Esophagus muscularis mucosa (tissue), 4 donors: Measurements from ENCODE around the gene RPRD1B. TPM values are rescaled to one million over a fixed set of nuclear protein-coding genes. Genes with fewer than 3 reads are reported as not detected.

ENCODE experiments used
- DNase-seq: peaks from one replicate; pipeline ENCODE4 v3.0.0-alpha.2; 2017; ENCODE audit errors: extremely low spot score
- H3K27ac ChIP-seq, 4 donors: fragments of 200-600 bp; sonication (generic); replicated peaks in 1 of 4; 1 replicate in 3 of 4; 2 replicates in 1 of 4; pipeline ENCODE4 v1.5.1; 2016 to 2019; ENCODE audit warnings: mild to moderate bottlenecking in 1 of 4
- H3K27me3 ChIP-seq, 4 donors: fragments of 200-600 bp; sonication (generic); one replicate each; pipeline versions ENCODE4 v1.5.1 to v1.6.0; 2016 to 2019
- H3K36me3 ChIP-seq, 4 donors: fragments of 200-600 bp; sonication (generic); one replicate each; pipeline ENCODE4 v1.5.1; 2016 to 2019
- H3K4me1 ChIP-seq, 4 donors: fragments of 200-600 bp; sonication (generic); one replicate each; pipeline ENCODE4 v1.5.1; 2016 to 2019
- H3K4me3 ChIP-seq, 4 donors: fragments of 200-600 bp; sonication (generic); 1 replicate in 2 of 4; 2 replicates in 2 of 4; pipeline ENCODE4 v1.5.1; 2016 to 2019; ENCODE audit warnings: mild to moderate bottlenecking in 4 of 4, moderate library complexity in 1 of 4
- H3K9me3 ChIP-seq, 4 donors: fragments of 200-600 bp; sonication (generic); 1 replicate in 3 of 4; 2 replicates in 1 of 4; pipeline ENCODE4 v1.5.1; 2016 to 2019
- EP300 ChIP-seq: sonication (generic); formaldehyde crosslinking; IDR thresholded peaks from one replicate; pipeline ENCODE4 v1.6.1; 2017; ENCODE audit warnings: antibody characterized with exemption
- POLR2A ChIP-seq: fragments of 450-650 bp; IDR thresholded peaks from one replicate; pipeline ENCODE4 v1.6.1; 2017; ENCODE audit warnings: antibody characterized with exemption, moderate library complexity, mild to moderate bottlenecking, low read depth
- POLR2AphosphoS5 ChIP-seq, 2 donors: sonication (generic); formaldehyde crosslinking; IDR thresholded peaks; one replicate each; pipeline ENCODE4 v1.6.1; 2017; ENCODE audit warnings: antibody characterized with exemption in 2 of 2
- WGBS: methylation state at CpG from one replicate; pipeline ENCODE4 v1.1.5; 2018; 5-methylcytosine and 5-hydroxymethylcytosine counted together
- intact Hi-C: fragments of 100-400 bp; cut with DNase I; formaldehyde crosslinking; loops from one replicate; pipeline ENCODE4 v1.15.1; 2023
- total RNA-seq, 4 donors: library from RNA; depleted of rRNA; stranded (reverse); fragments of >200 nt; gene quantifications; one replicate each; pipeline versions ENCODE4 v1.1.0 to v1.2.1, GENCODE V29; 2016
- TF ChIP-seq, protein P1 (sequence below), 3 experiments: fragments of 200-600 bp in 2 of 3; fragments of 450-650 bp in 1 of 3; sonication (generic) in 2 of 3; IDR thresholded peaks; one replicate each; pipeline ENCODE4 v1.5.1; 2017 to 2019; ENCODE audit warnings: antibody characterized with exemption in 3 of 3, mild to moderate bottlenecking in 2 of 3, moderate library complexity in 1 of 3

The RPRD1B gene
- total RNA-seq, 4 donors from 2014 or later = 26.7 to 39.5 (median 33.8) TPM

DNA sequence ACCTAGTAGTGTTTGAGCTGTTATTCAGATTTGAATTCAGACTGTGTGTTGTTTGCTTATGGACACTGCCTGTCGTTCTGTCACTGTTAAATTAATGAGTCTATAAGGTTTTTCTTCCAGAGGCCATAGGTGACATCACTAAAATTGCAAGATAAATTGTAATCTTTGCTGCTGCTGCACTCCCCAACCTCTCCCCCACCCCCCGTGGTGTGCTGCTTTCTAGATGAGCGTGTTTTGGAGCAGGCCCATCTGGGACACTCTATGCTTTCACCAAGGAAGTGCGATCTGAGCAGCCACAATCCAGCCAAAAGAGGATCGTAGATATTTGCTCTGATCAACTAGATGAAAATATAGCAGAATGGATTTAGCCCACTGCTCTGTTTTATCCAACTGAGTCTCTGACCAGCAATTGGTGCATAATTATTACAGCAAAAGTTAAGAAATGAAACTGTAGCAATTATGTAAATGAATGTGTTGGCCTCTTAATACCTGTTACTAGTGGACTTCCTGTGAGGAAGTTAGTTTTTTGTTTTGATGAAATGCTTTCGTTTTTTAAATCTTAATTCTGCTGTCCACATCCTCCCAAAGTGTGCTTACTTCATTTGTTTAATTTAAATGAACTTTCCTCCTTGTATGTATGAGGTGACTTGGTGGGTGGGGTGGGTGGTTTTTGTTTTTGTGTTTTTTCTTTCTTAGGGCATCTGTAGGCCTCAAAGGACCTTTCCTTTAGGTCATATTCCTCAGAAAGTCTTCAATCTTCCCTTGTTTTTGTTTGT lies 58.1 kb downstream of the RPRD1B start:
- H3K36me3 ChIP-seq = peaks cover 0 to 42% (median 24%) of the 10 kb centered on the region in 4 donors
- no peaks in the 10 kb centered on the region for H3K27me3 ChIP-seq
- WGBS = 27% methylated on average over 6 of the region's 6 CpGs
- TF ChIP-seq, protein P1, sequence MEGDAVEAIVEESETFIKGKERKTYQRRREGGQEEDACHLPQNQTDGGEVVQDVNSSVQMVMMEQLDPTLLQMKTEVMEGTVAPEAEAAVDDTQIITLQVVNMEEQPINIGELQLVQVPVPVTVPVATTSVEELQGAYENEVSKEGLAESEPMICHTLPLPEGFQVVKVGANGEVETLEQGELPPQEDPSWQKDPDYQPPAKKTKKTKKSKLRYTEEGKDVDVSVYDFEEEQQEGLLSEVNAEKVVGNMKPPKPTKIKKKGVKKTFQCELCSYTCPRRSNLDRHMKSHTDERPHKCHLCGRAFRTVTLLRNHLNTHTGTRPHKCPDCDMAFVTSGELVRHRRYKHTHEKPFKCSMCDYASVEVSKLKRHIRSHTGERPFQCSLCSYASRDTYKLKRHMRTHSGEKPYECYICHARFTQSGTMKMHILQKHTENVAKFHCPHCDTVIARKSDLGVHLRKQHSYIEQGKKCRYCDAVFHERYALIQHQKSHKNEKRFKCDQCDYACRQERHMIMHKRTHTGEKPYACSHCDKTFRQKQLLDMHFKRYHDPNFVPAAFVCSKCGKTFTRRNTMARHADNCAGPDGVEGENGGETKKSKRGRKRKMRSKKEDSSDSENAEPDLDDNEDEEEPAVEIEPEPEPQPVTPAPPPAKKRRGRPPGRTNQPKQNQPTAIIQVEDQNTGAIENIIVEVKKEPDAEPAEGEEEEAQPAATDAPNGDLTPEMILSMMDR (IDR thresholded peaks at IDR 0.05) = no peak
- no peak for TF ChIP-seq EP300
- TF ChIP-seq POLR2AphosphoS5 (IDR thresholded peaks at IDR 0.05) = no peak
- TF ChIP-seq POLR2A = no peak
- intact Hi-C loops = no loop called here
- no peak overlapping the region for H3K4me3 ChIP-seq
- peak; percentile 91 for DNase-seq
- peak overlapping the region; percentile 86 to 90 (median 87) for H3K27ac ChIP-seq
- H3K9me3 ChIP-seq = no peaks in the 10 kb centered on the region
- H3K4me1 ChIP-seq = peaks cover 48 to 87% (median 83%) of the 10 kb centered on the region in 4 donors

DNA sequence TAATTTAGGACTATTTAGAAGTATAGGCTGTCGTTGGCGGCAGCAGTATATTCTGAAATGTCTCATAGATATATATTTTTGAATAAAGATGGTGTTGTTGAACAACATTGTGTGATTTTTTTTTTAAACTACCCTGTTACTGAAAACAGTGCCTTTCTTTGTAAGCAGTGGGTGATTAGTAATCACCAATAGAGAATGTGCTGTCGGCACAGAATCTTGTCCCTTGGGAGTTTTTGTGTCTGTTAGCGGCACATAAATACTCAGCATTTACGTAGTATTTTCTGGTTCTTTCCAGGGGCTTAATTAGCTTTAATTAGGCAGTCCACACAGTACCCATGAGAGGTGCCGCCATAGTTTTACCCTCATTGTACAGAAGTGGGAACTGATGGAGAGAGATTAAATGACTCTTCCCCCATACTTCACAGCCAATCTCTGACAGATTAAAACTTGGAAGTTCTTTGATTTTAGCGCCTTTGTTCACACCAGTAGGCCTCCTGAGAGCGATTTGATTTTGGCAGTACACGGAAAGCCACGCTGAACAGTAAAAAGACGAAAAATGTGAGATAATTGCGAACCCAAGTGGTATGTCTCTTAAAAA lies 58.8 kb downstream of the RPRD1B start:
- TF ChIP-seq EP300 = no peak
- TF ChIP-seq POLR2A = no peak
- TF ChIP-seq, protein P1 (IDR thresholded peaks at IDR 0.05) = no peak
- no peak for TF ChIP-seq POLR2AphosphoS5 (IDR thresholded peaks at IDR 0.05)
- Histone ChIP-seq H3K27ac (peak overlapping the region; percentile 86 to 90 (median 87)), H3K4me3 (no peak overlapping the region), H3K9me3 (no peaks in the 10 kb centered on the region), H3K36me3 (peaks cover 0 to 35% (median 22%) of the 10 kb centered on the region in 4 donors), H3K4me1 (peaks cover 48 to 80% (median 76%) of the 10 kb centered on the region in 4 donors), H3K27me3 (no peaks in the 10 kb centered on the region)
- DNase-seq = peak; percentile 45
- WGBS = 93% methylated on average over 12 of the region's 12 CpGs
- intact Hi-C loops = no loop called here

DNA sequence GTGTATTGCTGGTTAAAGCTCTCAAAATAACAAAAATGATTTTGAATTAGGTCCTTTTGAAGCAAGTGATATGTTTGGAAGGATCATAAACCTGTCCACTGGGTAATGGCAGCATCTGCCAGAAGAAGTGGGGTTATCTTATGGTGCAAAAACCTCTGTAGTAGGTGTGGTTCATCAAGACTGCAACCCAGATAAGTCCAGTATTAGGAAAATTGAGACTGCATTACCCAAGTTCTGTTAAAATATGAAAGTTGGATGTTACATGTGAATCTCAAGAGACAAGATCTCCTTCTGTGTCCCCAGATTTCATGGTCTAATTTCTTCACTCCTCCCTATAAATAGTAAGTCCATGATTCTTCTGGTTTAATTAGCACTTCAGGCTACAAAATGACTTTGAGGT lies 59.4 kb downstream of the RPRD1B start:
- H3K9me3 ChIP-seq = no peaks in the 10 kb centered on the region
- peaks cover 0 to 29% (median 21%) of the 10 kb centered on the region in 4 donors for H3K36me3 ChIP-seq
- peaks cover 48 to 74% (median 70%) of the 10 kb centered on the region in 4 donors for H3K4me1 ChIP-seq
- H3K4me3 ChIP-seq = no peak overlapping the region
- no peaks in the 10 kb centered on the region for H3K27me3 ChIP-seq
- intact Hi-C loops = no loop called here
- peak overlapping the region; percentile 86 to 90 (median 87) for H3K27ac ChIP-seq
- TF ChIP-seq EP300 (no peak), POLR2A (no peak), POLR2AphosphoS5 (IDR thresholded peaks at IDR 0.05) (no peak)
- TF ChIP-seq, protein P1 (IDR thresholded peaks at IDR 0.05) = no peak
- DNase-seq = no peak

DNA sequence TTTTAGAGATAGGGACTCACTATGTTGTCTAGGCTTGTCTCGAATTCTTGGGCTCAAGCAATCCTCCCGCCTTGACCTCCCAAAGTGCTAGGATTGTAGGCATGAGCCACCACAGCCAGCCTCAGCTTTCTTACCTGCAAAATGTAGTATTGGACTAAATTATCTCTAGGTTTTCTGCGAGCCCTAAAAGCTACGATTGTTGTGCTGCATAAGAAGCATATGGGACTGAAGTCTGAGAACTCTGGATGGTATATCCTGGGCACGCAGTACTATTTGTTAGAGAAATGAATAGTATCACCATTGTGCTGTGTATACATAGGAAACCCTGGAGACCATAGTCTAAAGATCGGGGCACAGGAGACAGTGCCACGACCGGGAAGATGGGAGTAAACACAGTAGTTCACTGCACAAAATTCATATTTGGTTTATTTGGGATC lies 60.1 kb downstream of the RPRD1B start:
- H3K27ac ChIP-seq = peak overlapping the region; percentile 10 to 90 (median 69)
- peaks cover 0 to 22% (median 17%) of the 10 kb centered on the region in 4 donors for H3K36me3 ChIP-seq
- peak; percentile 7 for DNase-seq
- H3K4me3 ChIP-seq = no peak overlapping the region
- intact Hi-C loops = no loop called here
- H3K9me3 ChIP-seq = no peaks in the 10 kb centered on the region
- 89% methylated on average over 8 of the region's 8 CpGs for WGBS
- TF ChIP-seq POLR2AphosphoS5 (IDR thresholded peaks at IDR 0.05) (no peak), EP300 (no peak), POLR2A (no peak)
- TF ChIP-seq, protein P1 (IDR thresholded peaks at IDR 0.05) = no peak
- no peaks in the 10 kb centered on the region for H3K27me3 ChIP-seq
- H3K4me1 ChIP-seq = peaks cover 48 to 67% (median 63%) of the 10 kb centered on the region in 4 donors
